GM19099 (cell line): ENCODE measurements around the gene GPANK1.

Experiments
- POLR2A ChIP-seq: IDR thresholded peaks from 3 replicates; pipeline ENCODE4 v1.6.1; 2011; ENCODE audit warnings: low read depth; ENCODE audit not compliant: insufficient read length; ENCODE audit errors: extremely low read depth

GPANK1 gene

DNA sequence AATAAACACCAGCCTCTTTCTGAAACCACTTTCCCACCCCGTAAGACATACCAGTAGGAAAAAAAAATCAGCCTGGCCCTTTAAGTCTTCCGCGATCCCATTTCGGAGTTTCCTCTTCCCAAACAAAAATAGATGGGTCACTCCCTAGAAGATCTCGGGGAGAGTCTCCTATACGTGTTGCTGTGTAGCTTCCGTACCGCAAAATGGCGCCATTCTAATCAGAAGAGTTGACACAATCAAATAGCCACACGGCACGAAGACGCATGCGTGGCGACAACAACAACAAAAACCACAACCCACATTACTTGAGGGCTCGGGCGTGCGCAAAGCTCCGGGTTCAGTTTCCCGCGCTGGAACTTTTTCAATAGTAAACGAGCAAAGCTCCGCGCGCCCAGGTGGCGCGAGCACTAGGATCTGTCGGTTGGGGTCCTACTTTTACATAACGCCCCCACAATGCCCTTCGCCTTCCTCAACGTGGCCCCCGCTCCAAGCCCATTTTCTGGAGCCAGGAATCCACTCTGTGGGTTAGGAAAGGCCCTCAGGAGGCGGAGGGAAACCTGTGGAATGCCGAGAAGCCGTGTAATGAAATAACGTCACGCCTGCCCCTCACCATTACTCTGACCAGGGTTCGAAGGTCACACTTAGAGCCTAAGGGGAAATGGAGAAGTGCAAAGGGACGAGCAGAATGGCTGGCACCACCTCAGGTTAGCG, at the start of gene GPANK1:
Gene GPANK1, minus strand, starts transcription at position 208 of the 711 bp plus-strand sequence. CDS start 519 bp downstream, outside the sequence.
- TF ChIP-seq POLR2A, result peak; percentile 43

DNA sequence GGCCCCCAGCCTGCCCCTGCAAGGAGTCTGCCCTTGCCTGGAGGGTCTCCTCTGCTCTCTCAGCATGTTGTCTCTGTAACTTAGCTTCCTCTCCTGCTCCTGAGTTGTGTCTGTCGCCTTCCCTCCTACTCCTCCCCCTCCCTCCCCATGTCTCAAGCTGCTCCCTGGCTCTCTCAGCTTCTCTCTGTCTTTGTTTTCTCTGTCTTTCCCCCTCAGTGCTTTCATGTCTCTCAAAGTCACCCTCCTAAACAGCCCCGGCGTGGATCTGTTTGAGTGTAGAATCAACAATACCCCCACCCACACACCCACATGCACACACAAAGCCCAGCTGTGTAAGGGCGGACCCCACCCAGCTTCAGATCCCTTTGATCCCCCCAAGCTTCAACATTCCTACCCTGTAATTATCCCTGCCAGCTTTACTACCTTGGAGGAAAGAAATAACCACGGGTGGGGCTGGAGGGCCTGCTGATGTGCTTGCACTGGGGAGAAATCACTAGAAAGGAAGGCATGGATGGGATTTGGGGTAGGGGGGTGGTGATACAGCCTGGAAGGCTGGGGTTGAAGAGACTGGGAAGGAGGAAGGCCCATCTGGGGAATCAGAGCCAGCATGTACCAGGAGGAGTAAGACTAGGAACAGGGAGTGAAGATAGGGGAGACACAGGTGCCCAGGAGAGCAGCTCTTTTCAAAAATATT, 49.3 kb upstream of the GPANK1 start:
- TF ChIP-seq POLR2A, result no peak

DNA sequence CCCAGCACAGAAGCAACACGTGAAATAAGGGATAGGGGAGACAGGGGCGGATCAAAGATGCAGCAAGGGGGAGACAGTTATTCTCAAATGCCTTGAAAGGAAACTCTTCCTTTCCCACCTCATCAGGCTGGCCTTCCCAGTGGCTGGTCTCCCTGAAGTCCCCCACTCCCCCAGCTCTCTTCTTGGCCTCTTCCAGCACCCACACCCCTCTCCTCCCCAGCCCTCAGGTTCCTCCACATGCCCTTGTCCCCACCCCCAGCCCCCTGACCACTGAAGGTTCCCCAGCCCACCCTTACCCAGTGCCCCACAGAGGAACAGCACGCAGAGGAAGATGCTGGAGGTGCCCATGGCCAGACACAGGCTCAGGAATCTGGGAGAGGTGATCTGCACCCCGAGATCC, 48.7 kb upstream of the GPANK1 start:
- no peak for TF ChIP-seq POLR2A

DNA sequence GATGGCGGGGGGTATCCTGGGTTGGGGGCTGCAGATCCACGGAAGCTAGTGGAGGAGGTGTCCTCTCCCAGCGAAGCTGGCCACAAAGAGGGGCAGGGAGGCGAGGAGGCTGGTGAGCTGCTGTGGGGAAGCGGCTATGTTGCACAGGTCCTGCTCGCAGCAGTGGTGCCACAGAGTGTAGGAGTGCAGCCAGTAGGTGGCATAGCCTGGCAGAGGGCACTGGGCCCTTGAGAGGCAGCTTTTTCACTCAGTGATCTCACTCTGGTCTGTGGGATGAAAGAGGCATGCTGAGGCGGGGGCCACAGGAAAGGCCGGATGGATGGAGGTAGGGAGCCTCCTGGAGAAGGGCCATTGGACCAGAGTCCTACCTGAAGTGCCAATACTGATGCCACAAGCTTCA, 47.5 kb upstream of the GPANK1 start:
- no peak for TF ChIP-seq POLR2A

DNA sequence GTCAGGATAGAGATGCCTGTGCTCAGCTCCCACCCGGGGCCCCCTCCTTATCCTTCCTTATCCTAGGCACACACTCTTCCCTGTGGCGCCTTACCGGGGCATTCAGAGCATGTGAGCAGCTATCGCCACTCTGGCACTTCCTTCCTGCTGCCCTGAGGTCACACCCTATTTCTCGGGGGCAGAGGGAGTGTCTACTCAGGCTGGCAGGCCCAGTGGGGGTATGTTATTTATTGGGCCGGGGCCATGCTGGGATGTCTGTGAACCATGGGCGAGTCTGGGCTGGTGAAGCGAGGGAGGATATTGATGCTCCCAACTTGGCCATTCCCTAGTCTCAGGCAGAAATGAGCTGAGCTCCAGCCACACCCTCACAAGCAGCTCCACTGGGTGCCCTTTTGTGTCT, 46.4 kb upstream of the GPANK1 start:
- TF ChIP-seq POLR2A, result no peak

DNA sequence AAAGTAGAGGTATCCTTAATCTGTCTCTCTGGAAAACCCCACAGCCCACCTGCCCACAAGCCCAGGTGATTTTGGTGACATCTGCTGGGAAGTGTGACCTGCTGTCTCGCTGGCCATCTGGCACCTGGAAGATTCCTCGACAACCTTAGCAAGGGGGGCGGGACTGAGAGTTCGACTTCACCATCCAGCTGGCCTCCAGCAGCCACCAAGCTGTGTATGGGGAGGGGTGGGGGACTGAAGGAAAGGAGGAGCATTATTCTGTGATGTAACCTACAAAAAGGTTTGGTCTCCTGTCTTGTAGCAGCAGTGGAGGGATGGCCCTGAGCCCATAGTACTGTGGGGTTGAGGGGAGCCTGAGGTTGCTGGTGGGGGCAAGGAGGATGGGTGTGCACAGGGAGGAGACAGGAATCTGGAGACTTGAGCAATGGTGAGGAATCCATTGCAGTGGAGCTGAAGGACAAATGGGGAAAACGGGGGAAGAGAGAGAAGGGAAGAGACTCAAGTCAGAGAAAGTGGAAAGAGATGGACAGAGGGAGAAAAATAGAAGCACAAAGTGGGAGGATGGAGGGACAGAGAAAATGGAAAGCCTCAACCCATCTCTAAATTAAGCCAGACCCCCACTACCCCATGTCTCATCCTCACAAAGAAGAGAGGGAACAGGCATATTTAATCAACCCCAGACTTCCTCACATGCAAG, 45.9 kb upstream of the GPANK1 start:
- no peak for TF ChIP-seq POLR2A

DNA sequence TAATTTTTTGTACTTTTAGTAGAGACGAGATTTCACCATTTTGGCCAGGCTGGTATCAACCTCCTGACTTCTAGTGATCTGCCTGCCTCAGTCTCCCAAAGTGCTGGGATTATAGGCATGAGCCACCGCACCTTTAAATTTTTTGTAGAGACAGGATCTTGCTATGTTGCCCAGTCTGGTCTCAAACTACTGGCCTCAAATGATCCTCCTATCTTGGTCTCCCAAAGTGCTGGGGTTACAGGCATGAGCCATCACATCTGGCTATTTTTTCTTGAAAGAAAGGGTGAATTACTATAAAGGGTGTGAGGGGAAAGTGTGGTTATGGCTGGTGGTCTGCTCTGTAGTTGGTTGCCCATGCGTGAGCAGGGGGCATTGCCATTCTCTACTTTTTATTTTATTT, 43.4 kb upstream of the GPANK1 start:
- TF ChIP-seq POLR2A, result no peak

DNA sequence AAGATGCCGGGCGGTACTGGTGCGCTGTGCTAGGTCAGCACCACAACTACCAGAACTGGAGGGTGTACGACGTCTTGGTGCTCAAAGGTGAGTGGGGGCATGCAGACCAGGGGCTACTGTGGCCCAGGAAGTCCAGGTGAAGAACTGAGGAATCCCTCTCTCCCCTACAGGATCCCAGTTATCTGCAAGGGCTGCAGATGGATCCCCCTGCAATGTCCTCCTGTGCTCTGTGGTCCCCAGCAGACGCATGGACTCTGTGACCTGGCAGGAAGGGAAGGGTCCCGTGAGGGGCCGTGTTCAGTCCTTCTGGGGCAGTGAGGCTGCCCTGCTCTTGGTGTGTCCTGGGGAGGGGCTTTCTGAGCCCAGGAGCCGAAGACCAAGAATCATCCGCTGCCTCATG, 42.9 kb upstream of the GPANK1 start:
- TF ChIP-seq POLR2A, result no peak

DNA sequence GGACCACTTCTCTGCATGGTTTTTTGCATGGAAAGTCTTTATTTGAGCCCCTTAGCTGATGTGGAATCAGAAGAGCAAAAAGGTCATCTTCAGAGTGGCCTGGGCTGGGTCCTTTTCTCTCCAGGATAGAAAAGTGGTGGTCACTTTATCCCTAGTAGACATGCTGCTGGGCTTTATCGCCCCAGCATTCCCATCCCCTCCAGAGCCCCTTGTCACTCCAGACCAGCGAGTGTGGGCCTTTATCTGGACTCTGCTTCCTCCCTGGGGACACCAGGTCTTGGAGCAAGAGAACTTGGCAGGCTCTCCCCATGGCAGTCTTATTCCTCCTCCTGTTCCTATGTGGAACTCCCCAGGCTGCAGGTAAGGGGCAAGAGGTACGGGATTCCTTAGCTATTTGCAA, 41.8 kb upstream of the GPANK1 start, which contains the start of gene LY6G6F:
Gene LY6G6F, plus strand, starts transcription at position 268 of the 400 bp plus-strand sequence. Its CDS starts 41 bp downstream, at position 309.
- TF ChIP-seq POLR2A, result no peak

DNA sequence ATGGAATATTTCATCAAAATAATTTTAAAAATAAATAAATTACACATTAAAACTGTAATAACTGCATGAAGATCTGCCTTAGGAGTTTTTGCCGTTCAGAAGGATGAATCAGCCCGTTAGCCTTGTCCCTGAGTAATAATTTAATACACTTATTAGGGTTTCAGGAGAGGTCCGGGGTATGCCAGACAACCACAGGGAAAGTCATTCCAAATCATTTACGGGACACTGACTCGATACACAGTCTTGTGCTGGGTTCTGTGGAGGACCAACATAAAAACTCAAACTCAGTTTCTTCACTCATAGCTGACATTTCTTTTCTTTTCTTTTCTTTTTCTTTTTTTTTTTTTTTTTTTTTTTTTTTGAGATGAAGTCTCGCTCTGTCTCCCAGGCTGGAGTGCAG, 41.1 kb upstream of the GPANK1 start:
- no peak for TF ChIP-seq POLR2A

DNA sequence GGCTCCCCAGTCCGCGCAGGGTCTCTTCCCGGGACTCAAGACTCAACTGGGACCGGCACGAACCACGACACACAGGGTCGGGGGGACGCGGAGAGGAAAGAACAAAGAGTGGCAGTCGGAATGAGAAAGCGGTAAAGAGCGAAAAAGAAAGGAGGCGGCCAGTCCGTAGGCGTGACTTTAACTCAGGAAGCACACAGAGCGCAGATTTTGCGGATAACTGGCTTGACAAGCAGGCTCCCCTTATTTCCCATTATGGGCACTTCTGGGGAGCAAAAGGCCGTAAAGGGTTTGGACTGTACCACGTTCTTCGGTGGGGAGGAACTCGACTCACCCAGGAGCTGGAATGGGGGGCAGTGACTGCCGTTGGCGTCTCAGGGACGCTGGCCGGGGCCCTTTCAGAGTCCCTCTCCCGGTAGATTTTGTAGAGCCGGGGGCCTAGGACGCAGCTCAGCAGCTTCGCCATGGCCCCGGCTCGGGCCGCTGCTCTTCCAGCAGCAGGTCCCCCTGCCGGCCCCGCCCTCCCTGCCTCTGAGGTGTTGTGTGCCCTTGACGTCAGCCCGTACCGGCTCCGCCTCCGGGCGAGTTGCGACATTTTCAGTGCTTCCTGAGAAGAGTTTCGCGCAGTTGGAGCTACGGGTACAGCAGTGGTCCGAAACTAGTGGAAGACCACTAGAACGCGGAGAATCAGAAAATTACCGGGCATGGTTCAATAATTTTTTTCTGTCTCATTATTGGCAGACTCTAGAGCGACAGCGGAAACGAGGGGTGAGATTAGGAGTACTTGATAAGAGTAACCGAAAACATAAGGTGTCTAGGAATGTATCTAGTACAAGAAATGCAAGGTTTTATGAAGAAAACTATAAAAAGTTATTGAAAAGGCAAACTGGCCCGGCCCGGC, 38.3 kb upstream of the GPANK1 start, which contains the start of gene ABHD16A:
Gene ABHD16A, minus strand, starts transcription at position 506 of the 898 bp plus-strand sequence. Its CDS starts 43 bp downstream, at position 463.
- TF ChIP-seq POLR2A, result peak; percentile 90

DNA sequence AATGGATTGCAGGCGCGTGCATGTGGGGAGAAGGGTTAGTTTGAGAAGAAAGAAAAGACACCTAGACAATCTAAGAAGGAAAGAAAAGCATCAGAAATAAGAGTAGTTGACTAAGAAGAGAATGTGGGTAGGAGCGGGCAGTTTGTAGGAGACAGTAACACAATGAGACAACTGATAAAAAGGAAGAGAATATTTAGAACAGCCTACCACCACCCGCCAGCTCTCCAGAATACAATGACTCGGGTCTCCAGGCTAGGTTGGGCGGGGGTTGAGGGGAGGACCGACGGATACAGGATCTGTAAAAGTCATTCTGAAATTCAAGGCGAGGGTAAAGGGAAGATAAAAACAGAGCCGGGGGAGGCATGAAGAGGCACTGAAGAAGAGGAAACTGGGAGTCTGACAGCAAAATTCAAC, 37.6 kb upstream of the GPANK1 start:
- no peak for TF ChIP-seq POLR2A

DNA sequence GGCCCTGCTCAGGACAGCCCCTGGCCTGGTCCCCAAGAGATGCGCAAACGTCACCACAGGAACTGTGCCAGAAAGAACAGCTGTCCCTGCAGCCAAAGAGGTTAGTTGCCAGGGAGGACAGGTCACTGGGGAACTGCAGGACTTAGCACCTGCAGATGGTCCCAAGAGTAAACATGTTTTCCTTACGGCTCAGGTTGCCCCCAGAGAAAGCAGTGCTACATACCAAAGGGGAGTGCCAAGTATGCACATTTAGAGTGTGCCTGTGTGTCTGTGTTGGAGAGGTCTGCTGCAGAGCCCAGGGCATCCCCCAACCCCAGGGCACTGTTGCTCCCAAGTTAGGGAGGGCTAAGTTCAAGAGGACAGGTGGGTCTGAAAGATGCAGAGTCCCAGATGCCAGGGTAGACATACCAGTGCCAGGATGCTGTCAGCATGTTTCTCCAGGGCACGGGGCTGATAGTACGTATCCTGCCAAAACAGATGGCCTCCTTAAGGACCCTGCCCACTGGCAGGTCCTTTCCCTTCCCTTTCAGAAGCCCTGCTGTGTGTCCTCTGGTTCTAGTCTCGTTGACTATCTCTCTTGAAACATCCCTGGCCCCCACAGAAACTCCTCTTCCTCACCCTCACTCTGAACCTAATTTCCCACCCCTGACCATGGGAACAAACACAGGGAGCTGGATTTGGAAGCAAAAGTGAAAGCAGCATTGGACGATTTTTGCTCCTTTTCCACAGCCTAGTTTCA, 37.0 kb upstream of the GPANK1 start:
- TF ChIP-seq POLR2A, result no peak

DNA sequence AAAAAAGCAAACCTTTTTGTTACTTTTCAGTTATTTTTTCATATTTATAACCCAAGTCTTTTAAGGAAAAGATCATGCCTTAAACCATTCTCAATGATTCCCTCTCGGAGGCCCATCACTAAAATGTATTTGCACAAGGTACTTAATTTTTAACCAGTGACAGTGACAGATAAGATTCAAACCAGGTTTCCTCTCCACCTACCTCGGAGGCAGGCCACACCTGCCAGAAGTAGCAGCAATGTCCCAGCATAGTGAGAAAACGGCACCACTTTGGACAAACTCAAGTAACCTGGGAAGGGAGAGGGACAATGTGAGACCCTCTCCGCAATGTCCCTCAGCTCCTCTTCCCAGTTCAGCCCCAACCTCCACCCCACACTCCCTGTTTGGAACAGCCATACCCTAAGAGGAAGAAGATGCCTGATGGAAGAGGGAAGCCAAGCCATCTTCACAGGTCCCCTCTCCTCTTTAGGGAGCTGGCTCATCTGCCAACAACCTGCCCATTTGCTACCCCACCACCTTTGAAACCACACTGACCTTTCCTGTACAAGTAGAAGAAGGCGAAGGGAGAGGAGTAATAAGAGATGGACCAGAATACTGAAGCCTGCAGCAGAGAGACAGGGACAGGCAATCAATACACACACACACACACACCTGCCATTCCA, 36.1 kb upstream of the GPANK1 start:
- TF ChIP-seq POLR2A, result no peak

DNA sequence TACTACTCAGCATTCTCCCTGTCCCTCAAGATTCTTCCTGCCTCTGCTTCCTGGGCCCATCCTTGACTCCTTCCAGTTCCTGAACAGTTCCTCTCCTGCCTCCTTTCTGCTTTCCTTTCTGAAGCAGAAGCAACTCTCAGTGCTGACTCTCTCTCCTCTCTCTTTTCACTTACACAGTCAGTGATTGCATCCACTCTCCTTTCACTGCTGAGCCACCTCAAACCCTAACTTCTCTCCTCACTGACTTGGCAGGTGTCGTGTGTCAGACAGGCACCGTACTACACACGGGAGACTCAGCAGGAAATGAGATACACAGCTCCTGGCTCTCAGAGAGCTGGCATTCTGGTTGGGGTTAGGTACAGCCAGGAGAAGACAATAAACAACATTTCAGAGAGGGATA, 32.8 kb upstream of the GPANK1 start:
- TF ChIP-seq POLR2A, result no peak
